ENCODE measurements around the gene ANKRD60.

DNA sequence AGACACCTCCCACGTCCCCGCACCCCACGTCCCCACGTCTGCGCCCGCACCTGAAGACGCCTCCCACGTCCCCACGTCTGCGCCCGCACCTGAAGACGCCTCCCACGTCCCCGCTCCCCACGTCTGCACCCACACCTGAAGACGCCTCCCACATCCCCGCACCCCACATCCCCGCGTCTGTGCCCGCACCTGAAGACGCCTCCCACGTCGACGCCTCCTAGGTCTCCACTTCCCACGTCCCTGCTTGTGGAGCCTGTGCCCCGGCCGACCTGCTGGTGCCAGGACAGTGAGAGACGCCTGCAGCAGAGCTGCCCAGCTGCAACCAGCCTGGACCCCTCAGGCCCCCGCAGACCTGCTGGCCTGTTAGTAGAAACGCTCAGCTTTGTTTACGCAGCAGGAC is 22.6 kb downstream of the ANKRD60 start:
- TF ChIP-seq, protein P1, sequence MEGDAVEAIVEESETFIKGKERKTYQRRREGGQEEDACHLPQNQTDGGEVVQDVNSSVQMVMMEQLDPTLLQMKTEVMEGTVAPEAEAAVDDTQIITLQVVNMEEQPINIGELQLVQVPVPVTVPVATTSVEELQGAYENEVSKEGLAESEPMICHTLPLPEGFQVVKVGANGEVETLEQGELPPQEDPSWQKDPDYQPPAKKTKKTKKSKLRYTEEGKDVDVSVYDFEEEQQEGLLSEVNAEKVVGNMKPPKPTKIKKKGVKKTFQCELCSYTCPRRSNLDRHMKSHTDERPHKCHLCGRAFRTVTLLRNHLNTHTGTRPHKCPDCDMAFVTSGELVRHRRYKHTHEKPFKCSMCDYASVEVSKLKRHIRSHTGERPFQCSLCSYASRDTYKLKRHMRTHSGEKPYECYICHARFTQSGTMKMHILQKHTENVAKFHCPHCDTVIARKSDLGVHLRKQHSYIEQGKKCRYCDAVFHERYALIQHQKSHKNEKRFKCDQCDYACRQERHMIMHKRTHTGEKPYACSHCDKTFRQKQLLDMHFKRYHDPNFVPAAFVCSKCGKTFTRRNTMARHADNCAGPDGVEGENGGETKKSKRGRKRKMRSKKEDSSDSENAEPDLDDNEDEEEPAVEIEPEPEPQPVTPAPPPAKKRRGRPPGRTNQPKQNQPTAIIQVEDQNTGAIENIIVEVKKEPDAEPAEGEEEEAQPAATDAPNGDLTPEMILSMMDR (IDR thresholded peaks at IDR 0.05), result no peak
- TF ChIP-seq POLR2AphosphoS5 (IDR thresholded peaks at IDR 0.05), result no peak
- no peak for TF ChIP-seq POLR2A (IDR thresholded peaks at IDR 0.05)
